ENCODE results near the gene SEZ6L2.

The SEZ6L2 gene

GRCh38 chr16:29844575-29845331 is 54.6 kb downstream of the SEZ6L2 start:
- TF ChIP-seq CTCF (IDR thresholded peaks at IDR 0.05; ENCODE audit: insufficient read depth, low read length, poor library complexity, severe bottlenecking), result no peak
- Histone ChIP-seq H3K36me3 (ENCODE audit: control insufficient read depth, insufficient read depth, low read length) (peaks cover 31% of the 10 kb centered on the region), H3K4me3 (replicated peaks; ENCODE audit: low read depth, low read length) (no peak overlapping the region), H3K27me3 (replicated peaks; ENCODE audit: control insufficient read depth, insufficient read depth, low read length) (no peaks in the 10 kb centered on the region)
- DNase-seq (ENCODE audit: extremely low read depth, insufficient read length), result no peak

- no peaks in the 10 kb centered on the region for H3K27me3 ChIP-seq (replicated peaks; ENCODE audit: control insufficient read depth, insufficient read depth, low read length)
- no peak for TF ChIP-seq CTCF (IDR thresholded peaks at IDR 0.05; ENCODE audit: insufficient read depth, low read length, poor library complexity, severe bottlenecking)
- H3K4me3 ChIP-seq (replicated peaks; ENCODE audit: low read depth, low read length), result no peak overlapping the region
- peaks cover 31% of the 10 kb centered on the region for H3K36me3 ChIP-seq (ENCODE audit: control insufficient read depth, insufficient read depth, low read length)
- DNase-seq (ENCODE audit: extremely low read depth, insufficient read length), result no peak
Observed at GRCh38 chr16:29843931-29844330, 55.4 kb downstream of the SEZ6L2 start.

GRCh38 chr16:29842732-29843346 is 56.5 kb downstream of the SEZ6L2 start:
- Histone ChIP-seq H3K27me3 (replicated peaks; ENCODE audit: control insufficient read depth, insufficient read depth, low read length) (no peaks in the 10 kb centered on the region), H3K4me3 (replicated peaks; ENCODE audit: low read depth, low read length) (no peak overlapping the region), H3K36me3 (ENCODE audit: control insufficient read depth, insufficient read depth, low read length) (peaks cover 31% of the 10 kb centered on the region)
- no peak for TF ChIP-seq CTCF (IDR thresholded peaks at IDR 0.05; ENCODE audit: insufficient read depth, low read length, poor library complexity, severe bottlenecking)
- DNase-seq (ENCODE audit: extremely low read depth, insufficient read length), result no peak

GRCh38 chr16:29841631-29842030 is 57.7 kb downstream of the SEZ6L2 start:
- TF ChIP-seq CTCF (IDR thresholded peaks at IDR 0.05; ENCODE audit: insufficient read depth, low read length, poor library complexity, severe bottlenecking), result no peak
- Histone ChIP-seq H3K36me3 (ENCODE audit: control insufficient read depth, insufficient read depth, low read length) (peaks cover 28% of the 10 kb centered on the region), H3K4me3 (replicated peaks; ENCODE audit: low read depth, low read length) (no peak overlapping the region), H3K27me3 (replicated peaks; ENCODE audit: control insufficient read depth, insufficient read depth, low read length) (no peaks in the 10 kb centered on the region)
- DNase-seq (ENCODE audit: extremely low read depth, insufficient read length), result no peak

- no peak for DNase-seq (ENCODE audit: extremely low read depth, insufficient read length)
- Histone ChIP-seq H3K4me3 (replicated peaks; ENCODE audit: low read depth, low read length) (no peak overlapping the region), H3K27me3 (replicated peaks; ENCODE audit: control insufficient read depth, insufficient read depth, low read length) (no peaks in the 10 kb centered on the region), H3K36me3 (ENCODE audit: control insufficient read depth, insufficient read depth, low read length) (peaks cover 24% of the 10 kb centered on the region)
- TF ChIP-seq CTCF (IDR thresholded peaks at IDR 0.05; ENCODE audit: insufficient read depth, low read length, poor library complexity, severe bottlenecking), result no peak
Observed at GRCh38 chr16:29840240-29840639, 59.1 kb downstream of the SEZ6L2 start.

Measured in GM06990 (cell line).